Measurements from ENCODE around the gene NRG3. TPM values are rescaled to one million over a fixed set of nuclear protein-coding genes. Genes with fewer than 3 reads are reported as not detected.

Gene NRG3
- total RNA-seq, 1 experiment from 2014 or later: 0.66 TPM

GRCh38 chr10:82574081-82574480 lies 699.1 kb downstream of the NRG3 start:
- no peak for TF ChIP-seq CTCF (IDR thresholded peaks at IDR 0.05; ENCODE audit: insufficient read depth in 1 of 2, low read depth in 1 of 2, low read length in 1 of 2, severe bottlenecking in 1 of 2, unreplicated experiment in 1 of 2)
- peaks cover 42% of the 10 kb centered on the region for H3K9me3 Mint-ChIP-seq (ENCODE audit: unreplicated experiment)
- H3K9me3 ChIP-seq: peaks cover 3% of the 10 kb centered on the region; the same call in 1 of the 2 replicates

GRCh38 chr10:82575318-82575717 lies 700.3 kb downstream of the NRG3 start:
- Mint-ChIP-seq H3K27me3 (ENCODE audit: insufficient read depth, unreplicated experiment) (no peaks in the 10 kb centered on the region), H3K36me3 (ENCODE audit: insufficient read depth, unreplicated experiment) (no peaks in the 10 kb centered on the region), H3K4me3 (ENCODE audit: unreplicated experiment) (no peak overlapping the region), H3K9me3 (ENCODE audit: unreplicated experiment) (peaks cover 29% of the 10 kb centered on the region), H3K27ac (ENCODE audit: unreplicated experiment) (no peak overlapping the region), H3K4me1 (ENCODE audit: low read depth, unreplicated experiment) (peaks cover 7% of the 10 kb centered on the region)
- intact Hi-C loops (cut with micrococcal nuclease; ENCODE audit: unreplicated experiment): no loop called here
- peaks cover 3% of the 10 kb centered on the region; the same call in 1 of the 2 replicates for H3K9me3 ChIP-seq
- H3K36me3 ChIP-seq (ENCODE audit: control insufficient read depth, insufficient read depth, low read length): no peaks in the 10 kb centered on the region
- TF ChIP-seq CTCF (IDR thresholded peaks at IDR 0.05; ENCODE audit: insufficient read depth in 1 of 2, low read depth in 1 of 2, low read length in 1 of 2, severe bottlenecking in 1 of 2, unreplicated experiment in 1 of 2): no peak
- H3K4me3 ChIP-seq (ENCODE audit: low read depth, low read length): no peak overlapping the region
- peaks cover 33% of the 10 kb centered on the region for H3K4me1 ChIP-seq
- POLR2A ChIA-PET: no interaction called here
- H3K27me3 ChIP-seq (replicated peaks; ENCODE audit: control insufficient read depth, insufficient read depth, low read length): no peaks in the 10 kb centered on the region
- BruUV-seq (replicated peaks): no TSS peak
- CTCF ChIA-PET: no interaction called here
- DNase-seq: no peak

More at GRCh38 chr10:82574081-82574480, 699.1 kb downstream of the NRG3 start:
- Mint-ChIP-seq H3K4me1 (ENCODE audit: low read depth, unreplicated experiment) (peaks cover 16% of the 10 kb centered on the region), H3K4me3 (ENCODE audit: unreplicated experiment) (no peak overlapping the region), H3K27me3 (ENCODE audit: insufficient read depth, unreplicated experiment) (no peaks in the 10 kb centered on the region), H3K36me3 (ENCODE audit: insufficient read depth, unreplicated experiment) (no peaks in the 10 kb centered on the region), H3K27ac (ENCODE audit: unreplicated experiment) (no peak overlapping the region)
- intact Hi-C loops (cut with micrococcal nuclease; ENCODE audit: unreplicated experiment): no loop called here
- Histone ChIP-seq H3K27me3 (replicated peaks; ENCODE audit: control insufficient read depth, insufficient read depth, low read length) (no peaks in the 10 kb centered on the region), H3K4me1 (peaks cover 40% of the 10 kb centered on the region), H3K36me3 (ENCODE audit: control insufficient read depth, insufficient read depth, low read length) (no peaks in the 10 kb centered on the region), H3K4me3 (ENCODE audit: low read depth, low read length) (no peak overlapping the region)
- BruUV-seq (replicated peaks): no TSS peak
- no peak for DNase-seq
- ChIA-PET CTCF (no interaction called here), POLR2A (no interaction called here)

DNA sequence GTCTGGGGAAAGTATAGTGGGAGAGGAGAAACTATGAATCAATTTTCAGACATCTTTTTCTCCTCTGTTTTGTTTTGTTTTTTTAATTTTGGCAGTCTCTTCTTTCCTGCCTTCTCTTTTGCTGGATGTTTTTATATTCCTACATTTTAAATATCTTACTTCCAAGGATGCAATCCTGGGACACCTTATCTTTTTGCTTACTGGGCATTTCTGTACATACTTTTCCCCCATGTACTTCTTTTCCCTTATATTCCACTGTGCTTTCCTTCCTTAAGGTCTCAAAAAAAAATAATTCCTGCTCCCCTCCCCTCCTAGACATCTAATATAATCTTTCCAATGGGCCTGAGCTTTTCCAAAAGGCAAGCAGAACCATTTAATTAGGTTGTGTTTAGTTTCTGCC lies 701.1 kb downstream of the NRG3 start:
- TF ChIP-seq CTCF (IDR thresholded peaks at IDR 0.05; ENCODE audit: insufficient read depth in 1 of 2, low read depth in 1 of 2, low read length in 1 of 2, severe bottlenecking in 1 of 2, unreplicated experiment in 1 of 2): no peak
- Mint-ChIP-seq H3K27me3 (ENCODE audit: insufficient read depth, unreplicated experiment) (no peaks in the 10 kb centered on the region), H3K27ac (ENCODE audit: unreplicated experiment) (no peak overlapping the region), H3K36me3 (ENCODE audit: insufficient read depth, unreplicated experiment) (no peaks in the 10 kb centered on the region), H3K9me3 (ENCODE audit: unreplicated experiment) (peaks cover 28% of the 10 kb centered on the region), H3K4me3 (ENCODE audit: unreplicated experiment) (no peak overlapping the region), H3K4me1 (ENCODE audit: low read depth, unreplicated experiment) (peaks cover 7% of the 10 kb centered on the region)
- Histone ChIP-seq H3K9me3 (0 out of 2 replicates have a peak, but pooled peaks cover 3% of the 10 kb centered on the region), H3K4me3 (ENCODE audit: low read depth, low read length) (no peak overlapping the region), H3K27me3 (replicated peaks; ENCODE audit: control insufficient read depth, insufficient read depth, low read length) (no peaks in the 10 kb centered on the region), H3K4me1 (peaks cover 25% of the 10 kb centered on the region), H3K36me3 (ENCODE audit: control insufficient read depth, insufficient read depth, low read length) (no peaks in the 10 kb centered on the region)
- BruUV-seq (replicated peaks): no TSS peak
- CTCF ChIA-PET: no interaction called here
- POLR2A ChIA-PET: no interaction called here
- DNase-seq: no peak
- intact Hi-C loops (cut with micrococcal nuclease; ENCODE audit: unreplicated experiment): no loop called here

Measured in Caco-2 (cell line).